ENCODE data around the gene NACC1.

DNA sequence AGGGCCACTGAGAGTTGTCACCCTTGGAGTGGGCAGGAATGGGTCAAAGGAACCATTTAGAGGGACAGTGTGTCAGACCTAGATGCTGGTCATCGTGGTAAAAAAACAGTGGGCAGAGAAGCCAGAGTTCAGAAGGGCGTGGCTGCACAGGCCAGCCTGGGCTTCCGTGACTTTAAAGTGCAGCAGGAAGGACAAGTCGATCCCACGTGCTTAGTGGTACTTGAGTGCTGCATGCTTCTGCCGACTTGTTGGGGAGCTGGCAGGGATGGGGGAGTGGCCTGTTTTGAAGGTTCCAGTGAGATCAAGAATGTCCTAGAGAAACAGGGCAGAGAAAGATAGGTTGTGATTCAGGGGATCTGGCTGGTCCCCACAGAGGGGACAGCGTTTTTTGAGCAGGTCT is 32.4 kb upstream of the NACC1 start:
- TF ChIP-seq CTCF (optimal IDR thresholded peaks at IDR 0.05 in 1 of 3, IDR thresholded peaks at IDR 0.05 in 1 of 3, conservative IDR thresholded peaks at IDR 0.05 in 1 of 3; ENCODE audit: extremely low read depth in 1 of 3, insufficient read depth in 2 of 3, low read length in 3 of 3) (no peak), EZH2 (IDR thresholded peaks at IDR 0.05; ENCODE audit: low read length) (no peak)
